Parathyroid adenoma (tissue), 2 donors: Measurements from ENCODE around the gene ADARB2.

Experiments
- H2AFZ ChIP-seq: fragments of 300-600 bp; sonication (generic); one replicate; pipeline ENCODE4 v1.7.0; 2017; ENCODE audit warnings: antibody characterized with exemption, mild to moderate bottlenecking
- H3K27ac ChIP-seq: fragments of 300-600 bp; sonication (generic); one replicate; pipeline ENCODE4 v1.7.0; 2017
- H3K27me3 ChIP-seq: fragments of 300-600 bp; sonication (generic); one replicate; pipeline ENCODE4 v1.7.0; 2017; ENCODE audit warnings: low read length; ENCODE audit not compliant: control insufficient read depth, insufficient read depth
- H3K36me3 ChIP-seq: fragments of 300-600 bp; sonication (generic); one replicate; pipeline ENCODE4 v1.7.0; 2017; ENCODE audit warnings: low read length; ENCODE audit not compliant: control insufficient read depth, insufficient read depth
- H3K4me1 ChIP-seq: fragments of 300-600 bp; sonication (generic); one replicate; pipeline ENCODE4 v1.7.0; 2017; ENCODE audit warnings: control low read depth
- H3K4me2 ChIP-seq: fragments of 300-600 bp; sonication (generic); one replicate; pipeline ENCODE4 v1.7.0; 2017; ENCODE audit warnings: low read length
- H3K4me3 ChIP-seq: fragments of 300-600 bp; sonication (generic); one replicate; pipeline ENCODE4 v1.7.0; 2017; ENCODE audit warnings: low read depth, low read length
- H3K79me2 ChIP-seq: fragments of 300-600 bp; sonication (generic); one replicate; pipeline ENCODE4 v1.7.0; 2017; ENCODE audit warnings: control low read depth
- H3K9ac ChIP-seq: fragments of 300-600 bp; sonication (generic); one replicate; pipeline ENCODE4 v1.7.0; 2017; ENCODE audit warnings: mild to moderate bottlenecking
- H3K9me3 ChIP-seq: fragments of 300-600 bp; sonication (generic); one replicate; pipeline ENCODE4 v1.7.0; 2017; ENCODE audit warnings: low read length; ENCODE audit not compliant: control insufficient read depth
- CTCF ChIP-seq: fragments of 300-600 bp; sonication (generic); IDR thresholded peaks from one replicate; pipeline ENCODE4 v1.7.0; 2017; ENCODE audit warnings: antibody characterized with exemption, mild to moderate bottlenecking
- donor health status: primary hyperparathyroidism.

The ADARB2 gene

GRCh38 chr10:1643161-1643907, 94.0 kb downstream of the ADARB2 start:
- no peaks in the 10 kb centered on the region for H3K79me2 ChIP-seq
- no peak overlapping the region for H2AFZ ChIP-seq
- no peak overlapping the region for H3K4me3 ChIP-seq
- no peaks in the 10 kb centered on the region for H3K4me1 ChIP-seq
- no peak overlapping the region for H3K9ac ChIP-seq
- no peak overlapping the region for H3K4me2 ChIP-seq
- TF ChIP-seq CTCF: no peak
- H3K36me3 ChIP-seq: no peaks in the 10 kb centered on the region
- no peaks in the 10 kb centered on the region for H3K27me3 ChIP-seq
- no peak overlapping the region for H3K27ac ChIP-seq
- no peaks in the 10 kb centered on the region for H3K9me3 ChIP-seq

- H3K4me2 ChIP-seq: no peak overlapping the region
- no peaks in the 10 kb centered on the region for H3K79me2 ChIP-seq
- no peaks in the 10 kb centered on the region for H3K9me3 ChIP-seq
- TF ChIP-seq CTCF: no peak
- no peak overlapping the region for H3K9ac ChIP-seq
- no peaks in the 10 kb centered on the region for H3K36me3 ChIP-seq
- H3K27ac ChIP-seq: no peak overlapping the region
- H3K4me3 ChIP-seq: no peak overlapping the region
- H3K27me3 ChIP-seq: no peaks in the 10 kb centered on the region
- H2AFZ ChIP-seq: no peak overlapping the region
- no peaks in the 10 kb centered on the region for H3K4me1 ChIP-seq
These were observed 94.6 kb downstream of the ADARB2 start for GRCh38 chr10:1642600-1643160.

GRCh38 chr10:1641402-1641801, 95.9 kb downstream of the ADARB2 start:
- Histone ChIP-seq H3K79me2 (no peaks in the 10 kb centered on the region), H3K9ac (no peak overlapping the region), H2AFZ (no peak overlapping the region), H3K27me3 (no peaks in the 10 kb centered on the region), H3K27ac (no peak overlapping the region), H3K4me2 (no peak overlapping the region), H3K36me3 (no peaks in the 10 kb centered on the region), H3K9me3 (no peaks in the 10 kb centered on the region), H3K4me1 (no peaks in the 10 kb centered on the region), H3K4me3 (no peak overlapping the region)
- no peak for TF ChIP-seq CTCF

- H3K4me1 ChIP-seq: no peaks in the 10 kb centered on the region
- no peak for TF ChIP-seq CTCF
- H3K4me3 ChIP-seq: no peak overlapping the region
- H3K9me3 ChIP-seq: no peaks in the 10 kb centered on the region
- no peaks in the 10 kb centered on the region for H3K36me3 ChIP-seq
- H3K4me2 ChIP-seq: no peak overlapping the region
- no peak overlapping the region for H2AFZ ChIP-seq
- H3K79me2 ChIP-seq: no peaks in the 10 kb centered on the region
- H3K9ac ChIP-seq: no peak overlapping the region
- no peak overlapping the region for H3K27ac ChIP-seq
- H3K27me3 ChIP-seq: no peaks in the 10 kb centered on the region
These were observed 98.4 kb downstream of the ADARB2 start for GRCh38 chr10:1638889-1639419.

GRCh38 chr10:1635340-1635739, 102.0 kb downstream of the ADARB2 start:
- H3K4me1 ChIP-seq: peaks cover 1% of the 10 kb centered on the region
- H3K4me2 ChIP-seq: no peak overlapping the region
- no peak overlapping the region for H2AFZ ChIP-seq
- no peaks in the 10 kb centered on the region for H3K9me3 ChIP-seq
- no peaks in the 10 kb centered on the region for H3K36me3 ChIP-seq
- H3K27ac ChIP-seq: no peak overlapping the region
- H3K9ac ChIP-seq: no peak overlapping the region
- no peaks in the 10 kb centered on the region for H3K27me3 ChIP-seq
- no peak for TF ChIP-seq CTCF
- peaks cover 11% of the 10 kb centered on the region for H3K79me2 ChIP-seq
- no peak overlapping the region for H3K4me3 ChIP-seq
